Panc1 (cell line): ENCODE measurements around the gene CSNK2A2. TPM values are rescaled to one million over a fixed set of nuclear protein-coding genes. Genes with fewer than 3 reads are reported as not detected.

Experiments used
- ATAC-seq: fragments of 200-7000 bp; cut with Tn5 transposase; 2 replicates; pipeline ENCODE4 v1.9.1; 2020; ENCODE audit warnings: mild to moderate bottlenecking, moderate library complexity
- BruUV-seq: library from RNA; stranded (reverse); fragments of 400-500 nt; replicated peaks from 2 replicates; lab custom pipeline; 2021; lab: Mats Ljungman, UMichigan
- CTCF ChIA-PET: fragments of 300-600 bp; sonication (Branson Sonifier 250); formaldehyde crosslinking; loops from one replicate; lab custom pipeline; 2022; ENCODE audit warnings: antibody characterized with exemption; lab: Charles Lee
- POLR2A ChIA-PET: fragments of 300-600 bp; sonication (Branson Sonifier 250); formaldehyde crosslinking; loops from one replicate; lab custom pipeline; 2022; ENCODE audit warnings: antibody characterized with exemption; lab: Charles Lee
- DNase-seq: peaks from one replicate; pipeline ENCODE4 v3.0.0-alpha.2; 2010; ENCODE audit warnings: low read depth, low spot score
- H3K27ac ChIP-seq: 2 replicates; pipeline ENCODE4 v1.5.1; 2011; ENCODE audit warnings: mild to moderate bottlenecking, low read length, inconsistent platforms
- H3K27me3 ChIP-seq: fragments of 200-500 bp; sonication (Bioruptor generic); 2 replicates; pipeline ENCODE4 v1.6.0; 2014; ENCODE audit warnings: low read length, inconsistent platforms; ENCODE audit not compliant: control insufficient read depth, insufficient read depth
- H3K36me3 ChIP-seq: fragments of 200-500 bp; sonication (Bioruptor generic); 2 replicates; pipeline ENCODE4 v1.5.1; 2014; ENCODE audit warnings: inconsistent platforms, mild to moderate bottlenecking, low read length, moderate library complexity; ENCODE audit not compliant: control insufficient read depth, insufficient read depth
- H3K4me1 ChIP-seq: 2 replicates; pipeline ENCODE4 v1.5.1; 2011; ENCODE audit warnings: inconsistent platforms, mild to moderate bottlenecking, low read length, moderate library complexity; ENCODE audit not compliant: control insufficient read depth, insufficient read depth
- H3K4me3 ChIP-seq, 2 experiments: 2 replicates each; pipeline ENCODE4 v1.5.1; 2011 to 2012; ENCODE audit warnings: low read depth in 2 of 2, low read length in 2 of 2, mild to moderate bottlenecking in 2 of 2, inconsistent platforms in 1 of 2, moderate library complexity in 1 of 2
- H3K9me3 ChIP-seq: fragments of 200-500 bp; sonication (Bioruptor generic); 2 replicates; pipeline ENCODE4 v1.5.1; 2014; ENCODE audit warnings: low read depth, mild to moderate bottlenecking, inconsistent platforms, low read length, moderate library complexity; ENCODE audit not compliant: control insufficient read depth, insufficient read depth
- CTCF ChIP-seq: fragments of 450-650 bp; IDR thresholded peaks from 2 replicates; pipeline ENCODE4 v1.5.1; 2017; ENCODE audit warnings: mild to moderate bottlenecking
- POLR2AphosphoS5 ChIP-seq: IDR thresholded peaks from 2 replicates; pipeline ENCODE4 v1.6.1; 2012; ENCODE audit warnings: mild to moderate bottlenecking, low read depth, low read length, moderate library complexity
- REST ChIP-seq, 2 experiments: IDR thresholded peaks; 2 replicates each; pipeline ENCODE4 v1.6.1; 2011 to 2012; ENCODE audit warnings: low read depth in 2 of 2, control low read depth in 1 of 2, low read length in 1 of 2, mild to moderate bottlenecking in 1 of 2, moderate library complexity in 1 of 2; ENCODE audit not compliant: insufficient read depth in 1 of 2
- SIN3A ChIP-seq: IDR thresholded peaks from 2 replicates; pipeline ENCODE4 v1.6.1; 2012; ENCODE audit warnings: low read depth, mild to moderate bottlenecking, low read length, moderate library complexity, borderline replicate concordance; ENCODE audit not compliant: insufficient read depth
- TCF7L2 ChIP-seq: IDR thresholded peaks from 2 replicates; pipeline ENCODE4 v1.6.1; 2011; ENCODE audit warnings: mild to moderate bottlenecking, low read depth, low read length, inconsistent platforms
- in situ Hi-C: cut with HindIII; loops from 2 replicates; pipeline ENCODE4 v1.10.0; 2016; ENCODE audit warnings: low sequenced_read_pairs, low pct_unique_long_range_greater_than_20kb
- intact Hi-C: fragments of 100-400 bp; cut with micrococcal nuclease; formaldehyde crosslinking; loops from one replicate; pipeline ENCODE4 v1.10.0; 2022; ENCODE audit not compliant: unreplicated experiment
- total RNA-seq: library from RNA; stranded (reverse); gene quantifications from one replicate; pipeline ENCODE4 v1.2.1, GENCODE V29; 2021; ENCODE audit not compliant: unreplicated experiment

CSNK2A2 gene
- total RNA-seq, 1 experiment from 2014 or later: 60.9 TPM

- H3K27me3 ChIP-seq: peaks cover 5% of the 10 kb centered on the region
- ChIA-PET CTCF (no interaction called here), POLR2A (interaction anchor here (0.6 kb wide), 1 partner anchor 165 kb away, joined by 3 read pairs; no protein-coding TSS in a partner anchor)
- BruUV-seq: no TSS peak
- no peaks in the 10 kb centered on the region for H3K9me3 ChIP-seq
- H3K4me3 ChIP-seq: no peak overlapping the region
- intact Hi-C loops: no loop called here
- in situ Hi-C loops: no loop called here
- no peak overlapping the region for H3K27ac ChIP-seq
- DNase-seq (no peak), ATAC-seq (no peak)
- TF ChIP-seq REST (IDR thresholded peaks at IDR 0.05; ENCODE audit: insufficient read depth in 1 of 2, low read depth in 2 of 2, low read length in 1 of 2) (no peak), POLR2AphosphoS5 (no peak), TCF7L2 (no peak), SIN3A (no peak), CTCF (no peak)
- H3K4me1 ChIP-seq: no peaks in the 10 kb centered on the region
- H3K36me3 ChIP-seq: no peaks in the 10 kb centered on the region
Measured at GRCh38 chr16:58217311-58217925, 19.5 kb upstream of the CSNK2A2 start.

GRCh38 chr16:58212824-58213655 is 15.1 kb upstream of the CSNK2A2 start:
- no peak for TF ChIP-seq REST (IDR thresholded peaks at IDR 0.05; ENCODE audit: insufficient read depth in 1 of 2, low read depth in 2 of 2, low read length in 1 of 2)
- TF ChIP-seq SIN3A: no peak
- no peak for TF ChIP-seq CTCF
- no peak for TF ChIP-seq POLR2AphosphoS5
- no peak for TF ChIP-seq TCF7L2
- BruUV-seq: no TSS peak
- Histone ChIP-seq H3K4me1 (no peaks in the 10 kb centered on the region), H3K9me3 (no peaks in the 10 kb centered on the region), H3K36me3 (no peaks in the 10 kb centered on the region), H3K4me3 (no peak overlapping the region), H3K27me3 (peaks cover 5% of the 10 kb centered on the region), H3K27ac (no peak overlapping the region)
- ChIA-PET POLR2A (no interaction called here), CTCF (no interaction called here)
- ATAC-seq (no peak), DNase-seq (no peak)
- intact Hi-C loops (no loop called here), in situ Hi-C loops (no loop called here)
